ENCODE data around the gene CTSG.
"Not testable (repeated sequence)": the region's sequence is repeated elsewhere in the genome, so short reads cannot be mapped to it uniquely, and the experiment has no call there.

CTSG gene, protein sequence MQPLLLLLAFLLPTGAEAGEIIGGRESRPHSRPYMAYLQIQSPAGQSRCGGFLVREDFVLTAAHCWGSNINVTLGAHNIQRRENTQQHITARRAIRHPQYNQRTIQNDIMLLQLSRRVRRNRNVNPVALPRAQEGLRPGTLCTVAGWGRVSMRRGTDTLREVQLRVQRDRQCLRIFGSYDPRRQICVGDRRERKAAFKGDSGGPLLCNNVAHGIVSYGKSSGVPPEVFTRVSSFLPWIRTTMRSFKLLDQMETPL

DNA sequence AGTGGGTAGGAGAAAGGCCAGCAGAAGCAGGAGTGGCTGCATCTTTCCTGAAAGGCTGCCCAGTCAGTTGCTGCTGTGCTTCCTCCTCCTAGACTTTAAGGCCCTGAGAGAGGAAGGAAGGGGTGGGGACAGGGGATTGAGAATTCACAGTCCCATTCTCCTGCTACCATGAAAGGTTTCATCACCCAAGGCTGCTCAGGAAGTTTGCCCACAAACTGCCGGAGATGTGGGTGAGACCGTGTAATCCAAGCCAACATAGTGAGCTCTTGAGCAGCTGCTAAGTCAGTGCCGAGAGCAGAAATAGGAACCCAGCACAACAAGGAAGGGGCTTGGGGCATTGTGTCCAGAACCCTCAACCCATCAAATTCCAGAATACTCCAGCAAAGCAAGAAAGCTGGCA, at the start of gene CTSG:
CTSG (minus strand) TSS at position 69 of the 400 bp plus-strand sequence; CDS start at position 42, 27 bp downstream.
- no peak for DNase-seq (ENCODE audit: extremely low read depth in 1 of 2, low read depth in 1 of 2)

DNA sequence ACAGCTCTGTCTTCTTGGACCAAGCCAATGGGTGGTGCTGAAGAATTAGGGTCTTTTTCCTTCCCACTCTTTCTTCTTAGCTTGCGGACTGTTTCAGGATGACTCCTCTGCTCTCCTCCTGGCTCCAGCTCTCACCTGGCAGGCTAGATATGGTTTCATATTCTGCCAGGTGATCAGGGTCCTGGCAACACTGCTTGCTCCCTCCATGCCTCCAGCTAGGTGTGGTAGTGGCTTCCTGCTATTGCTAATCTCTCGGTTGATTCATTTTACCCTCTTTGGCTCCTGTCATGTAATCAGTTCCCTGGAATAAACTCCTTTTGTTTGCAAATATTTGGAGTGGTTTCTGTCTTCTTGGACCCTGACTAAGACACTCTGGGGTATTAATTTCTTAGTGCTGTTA, 37.7 kb upstream of the CTSG start:
- no peak for DNase-seq (ENCODE audit: extremely low read depth in 1 of 2, low read depth in 1 of 2)

DNA sequence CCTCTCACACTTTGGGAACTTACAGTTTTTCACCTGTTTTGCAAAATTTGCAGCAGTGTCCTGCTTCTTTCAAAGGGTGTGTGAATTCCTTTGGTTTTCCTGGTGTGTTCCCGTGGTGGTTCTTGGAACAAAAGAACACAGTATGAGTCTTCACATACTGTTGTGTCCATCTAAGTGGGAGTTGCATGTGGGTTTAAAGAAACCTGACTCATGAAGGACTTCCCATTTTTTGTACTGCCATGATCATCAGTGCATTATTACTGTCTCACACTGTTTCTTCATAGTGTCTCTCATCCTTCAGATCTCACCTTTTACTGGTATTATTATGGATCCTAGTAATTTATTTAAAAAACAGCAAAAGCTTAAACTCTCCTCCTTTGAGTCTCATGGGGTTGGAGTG, 37.2 kb upstream of the CTSG start:
- no peak for DNase-seq (ENCODE audit: extremely low read depth in 1 of 2, low read depth in 1 of 2)

DNA sequence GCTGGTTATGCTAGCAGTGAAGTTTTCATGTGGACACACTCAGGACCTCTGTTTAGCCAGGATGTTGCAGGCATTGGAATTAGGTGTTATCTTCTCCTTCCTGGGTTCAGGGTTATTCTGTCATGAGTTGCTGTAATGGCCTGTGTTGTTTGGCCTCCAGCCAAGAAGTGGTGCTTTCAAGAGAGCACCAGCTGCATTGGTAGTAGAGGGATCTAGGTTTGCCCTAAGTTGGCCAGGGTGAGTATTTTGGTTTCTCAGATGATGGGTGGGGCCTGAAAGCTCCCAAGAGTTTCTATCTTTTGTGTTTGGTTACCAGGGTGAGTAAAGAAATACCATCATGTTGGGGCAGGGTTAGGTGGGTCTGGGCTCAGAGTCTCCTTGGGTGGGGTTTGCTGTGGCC, 36.1 kb upstream of the CTSG start:
- DNase-seq (ENCODE audit: extremely low read depth in 1 of 2, low read depth in 1 of 2) = no peak

DNA sequence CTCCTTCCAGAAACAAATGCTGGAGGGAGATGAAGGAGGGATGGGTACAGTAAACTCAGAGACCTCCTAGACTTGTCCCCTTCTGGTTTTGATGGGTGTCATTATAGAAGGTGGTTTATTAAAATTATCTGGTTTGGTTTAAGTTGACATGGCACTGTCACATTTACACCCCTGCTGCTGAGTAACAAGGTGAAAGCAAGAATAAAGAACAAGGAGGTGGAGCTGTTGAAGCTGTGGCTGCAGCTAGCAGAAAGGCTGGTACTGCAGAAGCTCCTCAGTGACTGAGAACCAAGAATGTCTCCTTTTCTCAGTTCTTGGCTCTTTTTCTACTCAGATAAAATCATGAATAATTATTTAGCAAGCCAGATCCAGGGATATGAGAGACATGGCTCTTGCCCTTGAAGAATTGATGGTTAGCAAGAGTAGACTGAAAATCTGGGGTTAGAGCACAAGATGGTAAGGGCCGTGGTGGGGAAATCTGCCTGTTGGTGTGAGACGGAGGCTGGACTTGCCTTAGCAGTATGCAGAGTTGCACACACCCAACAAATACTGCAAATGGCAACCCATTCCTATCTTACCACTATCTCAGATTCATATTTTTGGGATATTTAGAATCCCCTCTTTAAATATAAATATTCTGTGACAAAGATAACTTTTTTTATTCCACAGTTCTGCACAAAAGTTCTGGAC, 33.8 kb upstream of the CTSG start, which contains the start of gene GZMH:
GZMH (minus strand) TSS at position 31 of the 690 bp plus-strand sequence. CDS start 72 bp downstream, outside the sequence.
- DNase-seq (ENCODE audit: extremely low read depth in 1 of 2, low read depth in 1 of 2) = no peak

DNA sequence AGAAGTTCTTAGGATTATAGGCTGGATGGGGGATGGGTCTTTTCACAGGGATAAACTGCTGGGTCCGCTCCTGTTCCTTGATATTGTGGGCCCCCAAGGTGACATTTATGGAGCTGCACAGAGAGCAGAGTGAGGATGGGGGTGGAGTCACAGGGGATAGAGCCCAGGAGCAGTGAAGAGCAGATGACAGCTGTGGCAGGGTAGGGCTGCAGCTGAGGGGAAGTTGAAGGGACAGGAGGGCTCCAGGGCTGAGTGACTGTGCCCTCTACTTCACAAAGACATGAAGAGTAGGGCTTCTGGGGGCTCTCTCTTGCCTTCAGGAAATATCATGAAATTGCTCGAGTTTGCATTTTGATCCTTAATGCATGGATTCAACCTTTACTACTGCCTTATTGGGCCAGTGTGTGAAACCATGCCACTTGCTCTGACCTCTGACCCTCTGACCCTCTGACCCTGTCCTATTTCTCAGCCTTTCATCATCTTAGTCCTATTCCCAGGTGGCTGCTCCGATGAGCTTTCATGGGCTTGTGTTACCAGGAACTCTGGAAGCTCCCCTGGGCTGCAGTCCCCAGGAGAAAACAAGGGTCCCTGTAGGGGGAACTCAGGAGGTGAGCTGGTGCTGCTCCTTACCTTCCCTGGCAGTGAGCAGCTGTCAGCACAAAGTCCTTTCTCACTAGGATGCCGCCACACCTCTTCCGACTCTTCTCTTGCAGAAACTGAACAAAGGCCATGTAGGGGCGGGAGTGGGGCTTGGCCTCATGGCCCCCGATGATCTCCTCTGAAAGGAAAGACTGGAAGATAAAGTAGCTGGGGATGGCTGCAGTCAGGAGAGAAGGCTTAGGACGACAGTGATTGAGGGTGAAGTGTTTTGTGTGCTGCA, 31.8 kb upstream of the CTSG start:
- no peak for DNase-seq (ENCODE audit: extremely low read depth in 1 of 2, low read depth in 1 of 2)

DNA sequence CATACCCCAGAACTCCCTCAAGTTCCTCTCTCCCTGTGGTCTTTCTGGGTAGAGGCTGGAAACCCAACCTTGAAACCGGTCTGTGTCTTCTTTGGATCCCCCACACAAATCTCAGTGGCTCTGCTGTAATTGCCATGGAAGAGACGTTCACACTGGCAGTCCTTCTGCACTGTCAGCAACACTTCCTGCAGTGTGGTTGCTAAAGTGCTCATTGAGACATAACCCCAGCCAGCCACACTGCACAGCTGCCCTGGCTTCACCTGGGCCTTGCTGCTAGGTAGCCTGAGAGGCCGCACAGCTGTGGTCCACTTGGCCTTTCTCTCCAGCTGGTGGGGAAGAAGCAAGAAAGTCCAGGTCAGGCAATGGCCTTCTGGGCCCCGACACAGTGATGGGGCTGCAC, 31.0 kb upstream of the CTSG start:
- DNase-seq (ENCODE audit: extremely low read depth in 1 of 2, low read depth in 1 of 2) = no peak

DNA sequence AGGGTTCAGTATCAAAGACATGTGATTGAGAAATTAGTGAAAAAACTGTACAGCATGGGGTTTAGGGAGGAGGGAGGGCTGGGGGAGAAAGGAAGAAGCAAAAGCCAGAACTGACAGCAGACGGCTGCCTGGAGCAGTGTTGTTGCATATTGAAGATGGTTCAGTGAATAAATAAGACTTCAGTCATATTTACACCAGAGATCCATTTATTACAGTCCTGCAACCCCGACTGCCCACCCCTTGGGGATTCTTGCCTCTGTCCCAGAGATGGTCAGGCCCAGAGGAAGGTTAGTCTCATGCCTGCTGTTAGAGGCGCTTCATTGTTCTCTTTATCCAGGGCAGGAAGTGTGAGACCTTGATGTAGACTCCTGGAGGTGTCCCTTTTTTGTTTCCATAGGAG, 30.2 kb upstream of the CTSG start:
- no peak for DNase-seq (ENCODE audit: extremely low read depth in 1 of 2, low read depth in 1 of 2)

DNA sequence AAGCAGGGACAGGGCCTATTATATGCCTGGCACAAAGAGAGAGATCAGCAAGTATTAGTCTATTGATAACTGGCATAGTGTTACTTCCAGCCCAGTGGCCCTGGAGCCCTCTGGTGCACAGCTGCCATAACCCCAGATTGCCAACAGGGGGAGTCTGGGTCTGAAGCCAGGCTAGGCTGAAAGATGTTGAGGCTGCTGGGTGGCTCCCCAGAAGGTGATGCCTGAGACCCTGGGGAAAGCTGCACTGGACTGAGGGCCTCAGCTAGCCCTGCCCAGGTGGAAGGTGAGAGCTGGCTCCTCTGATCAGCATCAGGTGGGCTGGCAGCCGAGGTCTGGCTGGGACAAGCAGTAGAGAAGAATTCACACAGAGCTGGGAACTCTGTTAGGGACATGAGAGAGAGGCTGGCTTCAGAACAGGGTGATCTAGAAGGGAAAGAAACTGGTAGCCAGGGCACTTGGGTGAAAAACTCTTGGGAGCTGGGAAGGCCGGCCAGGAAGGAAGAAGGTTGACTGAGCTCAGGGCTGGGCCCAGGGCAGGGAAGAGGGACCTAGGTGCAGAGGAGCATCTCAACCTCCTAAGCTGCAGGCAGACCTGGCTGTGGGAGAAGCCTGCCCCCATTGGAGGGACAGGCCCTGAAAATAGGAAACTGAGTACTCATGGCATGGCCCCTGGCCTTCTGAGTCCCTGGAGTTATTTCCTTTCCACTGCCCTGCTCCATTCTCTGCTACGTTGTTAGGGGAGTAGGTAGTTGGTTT, 29.6 kb upstream of the CTSG start:
- DNase-seq (ENCODE audit: extremely low read depth in 1 of 2, low read depth in 1 of 2) = peak; percentile 52 to 66

DNA sequence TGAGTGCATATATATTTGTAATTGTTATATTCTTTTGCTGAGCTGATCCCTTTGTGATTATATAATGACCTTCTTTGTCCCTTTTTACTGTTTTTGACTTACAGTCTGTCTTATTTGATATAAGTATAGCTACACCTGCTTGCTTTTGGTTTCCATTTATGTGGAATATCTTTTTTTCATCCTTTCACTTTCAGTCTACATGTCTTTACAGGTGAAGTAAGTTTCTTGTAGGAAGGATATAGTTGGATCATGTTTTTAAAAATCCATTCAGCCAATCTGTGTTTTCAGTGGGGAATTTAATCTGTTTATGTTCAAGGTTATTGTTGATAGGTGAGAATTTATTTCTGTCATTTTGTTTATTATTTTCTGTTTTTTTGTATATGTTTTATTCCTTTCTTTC, 21.4 kb upstream of the CTSG start:
- DNase-seq (ENCODE audit: extremely low read depth in 1 of 2, low read depth in 1 of 2) = no peak

DNA sequence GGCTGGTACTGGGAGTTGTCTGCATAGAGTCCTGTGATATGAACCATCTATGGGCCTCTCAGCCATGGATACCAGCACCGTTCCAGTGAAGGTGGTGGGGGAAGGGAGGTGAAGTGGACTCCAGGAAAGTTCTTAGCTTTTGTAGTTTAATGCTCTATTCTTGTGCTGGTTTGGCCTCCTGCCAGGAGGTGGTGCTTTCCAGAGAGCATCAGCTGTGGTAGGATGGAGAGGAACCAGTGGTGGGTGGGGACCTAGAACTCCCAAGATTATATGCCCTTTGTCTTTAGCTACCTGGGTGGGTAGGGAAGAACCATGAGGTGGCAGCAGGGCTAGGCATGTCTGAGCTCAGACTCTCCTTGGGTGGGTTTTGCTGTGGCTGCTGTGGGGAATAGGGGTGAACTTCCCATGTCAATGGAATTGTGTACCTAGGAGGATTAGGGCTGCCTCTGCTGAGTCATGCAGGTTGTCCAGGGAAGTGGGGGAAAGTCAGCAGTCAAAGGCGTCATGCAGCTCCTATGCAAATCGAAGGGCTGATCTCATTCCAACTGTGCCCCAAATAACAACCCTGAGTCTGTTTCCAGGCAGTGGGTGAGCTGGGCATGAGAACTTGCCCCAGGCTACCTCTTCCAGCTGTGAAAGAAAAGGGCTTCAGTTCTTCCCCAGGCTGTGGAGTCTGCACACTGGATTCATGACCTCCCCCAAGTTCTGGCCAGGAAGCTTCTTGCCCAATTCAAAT, 19.2 kb upstream of the CTSG start:
- DNase-seq (ENCODE audit: extremely low read depth in 1 of 2, low read depth in 1 of 2) = no peak

DNA sequence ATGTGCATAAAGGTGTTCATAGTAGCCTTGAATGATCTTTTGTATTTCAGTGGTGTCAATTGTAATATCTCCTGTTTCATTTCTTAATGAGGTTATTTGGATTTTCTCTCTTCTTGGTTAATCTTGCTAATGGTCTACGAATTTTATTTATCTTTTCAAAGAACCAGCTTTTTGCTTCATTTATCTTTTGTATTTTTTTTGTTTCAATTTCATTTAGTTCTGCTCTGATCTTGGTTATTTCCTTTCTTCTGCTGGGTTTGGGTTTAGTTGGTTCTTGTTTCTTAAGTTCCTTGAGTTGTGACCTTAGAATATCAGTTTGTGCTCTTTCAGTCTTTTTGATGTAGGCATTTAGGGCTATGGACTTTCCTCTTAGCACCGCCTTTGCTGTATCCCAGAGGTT, 15.0 kb upstream of the CTSG start:
- DNase-seq (ENCODE audit: extremely low read depth in 1 of 2, low read depth in 1 of 2) = not testable (repeated sequence)

DNA sequence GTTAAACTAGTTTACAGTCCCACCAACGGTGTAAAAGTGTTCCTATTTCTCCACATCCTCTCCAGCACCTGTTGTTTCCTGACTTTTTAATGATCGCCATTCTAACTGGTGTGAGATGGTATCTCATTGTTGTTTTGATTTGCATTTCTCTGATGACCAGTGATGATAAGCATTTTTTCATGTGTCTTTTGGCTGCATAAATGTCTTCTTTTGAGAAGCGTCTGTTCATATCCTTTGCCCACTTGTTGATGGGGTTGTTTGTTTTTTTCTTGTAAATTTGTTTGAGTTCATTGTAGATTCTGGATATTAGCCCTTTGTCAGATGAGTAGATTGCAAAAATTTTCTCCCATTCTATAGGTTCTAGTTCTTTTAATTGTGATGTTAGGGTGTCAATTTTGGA, 8.4 kb upstream of the CTSG start:
- DNase-seq (ENCODE audit: extremely low read depth in 1 of 2, low read depth in 1 of 2) = not testable (repeated sequence)

DNA sequence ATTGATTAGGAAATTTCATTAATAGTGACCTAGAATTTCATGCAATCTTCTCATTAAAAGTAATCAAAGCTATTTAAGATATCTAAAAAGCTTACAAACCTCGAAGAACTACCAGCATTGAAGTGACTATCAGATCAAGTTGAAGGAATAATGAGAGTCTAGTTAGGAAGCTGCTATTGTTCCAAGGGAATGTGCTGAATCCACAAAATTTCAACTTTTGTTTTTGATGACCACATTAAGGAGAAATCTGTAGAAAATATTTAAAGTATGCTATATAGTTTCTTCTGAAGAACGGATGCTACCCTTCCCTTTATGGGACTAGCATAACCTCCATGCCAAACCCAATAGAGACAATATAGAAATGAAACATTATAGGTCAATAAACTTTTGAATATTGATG, 2.5 kb upstream of the CTSG start:
- no peak for DNase-seq (ENCODE audit: extremely low read depth in 1 of 2, low read depth in 1 of 2)

DNA sequence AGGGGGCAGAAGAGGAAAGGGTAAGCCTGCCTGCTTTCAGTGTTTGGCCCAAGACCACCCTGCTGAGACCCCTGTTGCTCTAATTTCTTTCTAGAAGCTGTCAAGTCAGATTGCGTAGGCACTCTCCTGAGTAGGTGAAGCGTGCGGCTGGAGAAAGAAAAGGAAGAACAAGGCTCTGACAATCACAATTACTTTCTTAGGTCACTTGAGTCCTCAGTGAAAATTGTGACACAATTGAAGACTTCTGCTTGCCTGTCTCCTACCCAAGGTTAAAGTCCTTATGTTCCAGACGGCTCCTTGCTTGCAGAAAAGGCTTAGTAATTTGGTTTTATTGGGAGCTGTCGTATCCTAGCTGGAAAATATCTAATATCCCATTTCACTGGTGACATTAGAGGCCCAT, 721 bp upstream of the CTSG start:
- no peak for DNase-seq (ENCODE audit: extremely low read depth in 1 of 2, low read depth in 1 of 2)

DNA sequence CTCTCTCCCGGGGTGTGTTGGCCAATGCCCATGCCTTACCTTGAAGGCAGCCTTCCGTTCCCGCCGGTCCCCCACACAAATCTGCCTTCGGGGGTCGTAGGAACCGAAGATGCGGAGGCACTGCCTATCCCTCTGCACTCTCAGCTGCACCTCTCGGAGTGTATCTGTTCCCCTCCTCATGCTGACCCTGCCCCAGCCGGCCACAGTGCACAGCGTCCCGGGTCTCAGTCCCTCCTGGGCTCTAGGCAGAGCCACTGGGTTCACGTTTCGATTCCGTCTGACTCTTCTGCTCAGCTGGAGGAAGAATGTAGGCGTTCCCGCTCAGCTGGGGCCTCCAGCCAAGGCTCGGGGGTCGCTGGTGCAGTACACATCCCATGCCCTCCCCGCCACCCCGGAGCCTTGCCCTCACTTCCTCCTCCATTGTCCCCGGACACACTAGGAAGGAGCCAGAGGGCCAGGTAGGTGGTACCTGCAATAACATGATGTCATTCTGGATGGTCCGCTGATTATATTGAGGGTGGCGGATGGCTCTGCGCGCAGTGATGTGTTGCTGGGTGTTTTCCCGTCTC, 1.8 kb downstream of the CTSG start:
- no peak for DNase-seq (ENCODE audit: extremely low read depth in 1 of 2, low read depth in 1 of 2)

DNA sequence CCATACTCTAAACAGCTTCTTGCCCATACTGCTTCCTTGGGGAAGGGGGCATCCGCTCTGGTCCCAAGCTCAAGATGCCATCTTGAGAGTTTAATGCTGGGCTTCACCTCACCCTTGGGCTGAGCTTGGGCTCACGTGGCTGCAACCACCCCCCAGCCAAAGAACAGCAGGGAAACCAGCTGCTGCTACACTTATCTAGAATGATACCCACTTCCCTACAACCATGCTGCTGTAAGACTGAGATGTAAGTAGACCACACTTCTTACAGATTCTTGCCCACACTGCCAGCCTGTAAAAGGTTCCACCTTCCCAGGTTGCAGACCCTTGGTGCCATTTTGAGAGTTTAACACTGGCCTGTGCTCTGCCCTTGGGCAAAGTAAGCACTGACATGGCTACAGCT, 9.7 kb downstream of the CTSG start:
- DNase-seq (ENCODE audit: extremely low read depth in 1 of 2, low read depth in 1 of 2) = no peak

DNA sequence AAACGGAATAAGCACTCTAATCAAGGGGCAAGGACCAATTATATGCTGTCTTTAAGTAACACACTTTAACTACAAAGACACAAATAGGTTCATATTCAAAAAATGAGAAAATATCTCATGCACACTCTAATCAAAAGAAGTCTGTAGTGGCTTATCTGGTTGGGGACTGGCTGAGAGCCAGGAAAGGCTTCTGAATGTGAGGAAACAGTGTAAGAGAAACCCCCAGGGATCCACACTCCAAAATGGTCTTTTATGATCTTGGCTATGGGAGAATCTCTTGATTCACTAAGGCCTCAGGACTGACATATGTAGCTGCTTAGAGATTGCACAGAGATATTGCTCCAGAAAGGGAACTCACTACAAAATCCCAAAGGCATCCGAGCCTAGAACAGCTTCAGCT, 10.3 kb downstream of the CTSG start:
- DNase-seq (ENCODE audit: extremely low read depth in 1 of 2, low read depth in 1 of 2) = no peak

DNA sequence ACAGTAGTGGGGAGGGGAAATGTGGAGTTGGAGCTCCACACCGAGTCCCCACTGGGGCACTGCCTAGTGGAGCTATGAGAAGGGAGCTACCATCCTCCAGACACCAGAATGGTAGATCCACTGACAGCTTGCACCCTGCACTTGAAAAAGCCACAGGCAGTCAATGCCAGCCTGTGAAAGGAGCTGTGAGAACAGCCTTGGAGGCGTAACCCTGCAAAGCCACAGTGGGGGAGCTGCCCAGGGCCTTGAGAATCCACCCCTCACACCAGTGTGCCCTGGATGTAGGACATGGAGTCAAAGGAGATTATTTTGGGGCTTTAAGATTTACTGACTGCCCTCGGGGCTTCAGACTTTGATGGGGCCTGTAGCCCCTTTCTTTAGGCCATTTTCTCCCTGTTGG, 12.5 kb downstream of the CTSG start:
- no peak for DNase-seq (ENCODE audit: extremely low read depth in 1 of 2, low read depth in 1 of 2)

DNA sequence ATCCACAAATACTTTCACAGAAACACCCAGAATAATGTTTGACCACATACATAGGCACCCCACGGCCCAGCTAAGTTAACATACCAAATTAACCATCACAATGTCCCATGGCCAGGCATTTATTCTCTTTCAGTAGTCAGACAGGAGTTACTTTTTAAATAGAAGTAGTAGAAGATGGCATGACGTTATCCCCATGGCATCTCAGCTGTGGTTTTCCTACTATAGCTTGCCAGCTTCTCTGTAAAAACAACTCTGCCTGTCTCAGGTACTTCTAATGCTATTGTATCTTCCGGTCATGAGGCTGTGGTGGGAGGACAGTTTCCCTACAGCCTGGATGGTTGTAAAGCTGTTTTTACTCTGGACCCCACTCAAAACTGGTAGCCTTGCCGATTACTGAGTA, 19.3 kb downstream of the CTSG start:
- DNase-seq (ENCODE audit: extremely low read depth in 1 of 2, low read depth in 1 of 2) = no peak
